K562 (cell line): ENCODE data around the gene CETN2. TPM values are rescaled to one million over a fixed set of nuclear protein-coding genes. Genes with fewer than 3 reads are reported as not detected.

Source experiments
- ATAC-seq: fragments of 200-7000 bp; cut with Tn5 transposase; 3 replicates; pipeline ENCODE4 v1.9.1; 2020; ENCODE audit warnings: moderate library complexity
- BruUV-seq: library from RNA; stranded (reverse); fragments of 400-500 nt; replicated peaks from 2 replicates; lab custom pipeline; 2021; lab: Mats Ljungman, UMichigan
- CTCF ChIA-PET: fragments of 300-600 bp; formaldehyde crosslinking; extraction: SDS; loops from one replicate; lab custom pipeline; 2021; ENCODE audit warnings: low intra/inter-chr PET ratio; lab: Yijun Ruan, JAX
- POLR2A ChIA-PET: fragments of 300-600, 350-650 bp; sonication (Branson Sonifier 250); formaldehyde crosslinking; extraction: SDS; loops from one replicate; lab custom pipeline; 2021; ENCODE audit warnings: antibody characterized with exemption, inconsistent platforms; lab: Yijun Ruan, JAX
- DNase-seq, 4 experiments: peaks; one replicate each; pipeline versions ENCODE4 v3.0.0 to v3.0.0-alpha.2; 2011 to 2018; ENCODE audit warnings: low spot score in 3 of 4, mixed read lengths in 3 of 4; ENCODE audit errors: extremely low read depth in 1 of 4
- FAIRE-seq: peaks from 2 replicates; lab custom pipeline; 2011; peaks lifted over from hg19 to GRCh38; lab: Jason Lieb, UNC
- H2AFZ ChIP-seq: 2 replicates; pipeline ENCODE4 v1.6.0; 2011; ENCODE audit warnings: low read depth, low read length, control low read depth, inconsistent platforms
- H3K27ac ChIP-seq: fragments of 200-600 bp; 3 replicates; pipeline ENCODE4 v1.8.0; 2011; ENCODE audit warnings: low read depth, mild to moderate bottlenecking, control low read depth, inconsistent platforms, low read length, moderate library complexity, mixed read lengths; ENCODE audit errors: extremely low read depth
- H3K27me3 ChIP-seq, 2 experiments: fragments of 300-600 bp in 1 of 2; 2 replicates in 1 of 2; 3 replicates in 1 of 2; pipeline versions ENCODE4 v1.6.0 to v1.8.0; 2011; ENCODE audit warnings: inconsistent platforms in 2 of 2, low read length in 2 of 2, mild to moderate bottlenecking in 1 of 2, mixed read lengths in 1 of 2, moderate library complexity in 1 of 2; ENCODE audit not compliant: control insufficient read depth in 2 of 2, insufficient read depth in 2 of 2
- H3K36me3 ChIP-seq: fragments of 300-600 bp; 3 replicates; pipeline ENCODE4 v1.8.0; 2011; ENCODE audit warnings: mild to moderate bottlenecking, low read length, inconsistent platforms; ENCODE audit not compliant: control insufficient read depth, insufficient read depth
- H3K4me1 ChIP-seq, 2 experiments: fragments of 200-600 bp in 1 of 2; replicated peaks in 1 of 2; 2 replicates in 1 of 2; 3 replicates in 1 of 2; pipeline versions ENCODE4 v1.5.1 to v1.8.0; 2011; ENCODE audit warnings: inconsistent platforms in 2 of 2, low read length in 2 of 2, mild to moderate bottlenecking in 1 of 2, mixed read lengths in 1 of 2, moderate library complexity in 1 of 2; ENCODE audit not compliant: control insufficient read depth in 2 of 2, insufficient read depth in 2 of 2
- H3K4me2 ChIP-seq: 2 replicates; pipeline ENCODE4 v1.6.1; 2011; ENCODE audit warnings: low read length, control low read depth, inconsistent platforms, mixed read lengths; ENCODE audit not compliant: insufficient read depth
- H3K4me3 ChIP-seq: fragments of 200-600 bp; sonication (generic), shearing (Covaris generic); 2 replicates; pipeline ENCODE4 v1.5.1; 2016; ENCODE audit warnings: control low read depth, inconsistent platforms
- H3K79me2 ChIP-seq: fragments of 200-600 bp; 3 replicates; pipeline ENCODE4 v1.8.0; 2011; ENCODE audit warnings: low read length, inconsistent platforms; ENCODE audit not compliant: control insufficient read depth, insufficient read depth
- H3K9ac ChIP-seq, 2 experiments: 2 replicates each; pipeline versions ENCODE4 v1.6.0 to v1.6.1; 2011; ENCODE audit warnings: low read depth in 2 of 2, low read length in 2 of 2, control low read depth in 1 of 2, inconsistent platforms in 1 of 2, mild to moderate bottlenecking in 1 of 2, mixed read lengths in 1 of 2; ENCODE audit not compliant: insufficient read depth in 1 of 2
- H3K9me1 ChIP-seq: one replicate; pipeline ENCODE4 v1.6.0; 2011; ENCODE audit warnings: inconsistent platforms, mild to moderate bottlenecking, low read length, moderate library complexity; ENCODE audit not compliant: control insufficient read depth, insufficient read depth
- H3K9me3 ChIP-seq: replicated peaks from 2 replicates; pipeline ENCODE4 v1.5.1; 2011; ENCODE audit warnings: low read depth, low read length, inconsistent platforms; ENCODE audit not compliant: control insufficient read depth, insufficient read depth
- H4K20me1 ChIP-seq: replicated peaks from 2 replicates; pipeline ENCODE4 v1.6.1; 2011; ENCODE audit warnings: low read length, inconsistent platforms, mixed read lengths; ENCODE audit not compliant: control insufficient read depth, insufficient read depth
- ARID1B ChIP-seq: fragments of 450-650 bp; IDR thresholded peaks from 2 replicates; pipeline ENCODE4 v1.6.1; 2016; ENCODE audit warnings: antibody characterized with exemption, mild to moderate bottlenecking, inconsistent platforms
- BRD9 ChIP-seq: fragments of 450-650 bp; IDR thresholded peaks from 2 replicates; pipeline ENCODE4 v1.6.1; 2018; ENCODE audit warnings: low read depth; ENCODE audit not compliant: partially characterized antibody
- CEBPZ ChIP-seq: fragments of 150-350 bp; IDR thresholded peaks from 2 replicates; pipeline ENCODE4 v1.6.1; 2014; ENCODE audit warnings: low read depth, mild to moderate bottlenecking, low read length, borderline replicate concordance
- CXXC5 ChIP-seq: fragments of 250-450 bp; sonication (Bioruptor Pico); IDR thresholded peaks from 2 replicates; pipeline ENCODE4 v1.8.0; 2022; ENCODE audit warnings: inconsistent platforms, mild to moderate bottlenecking, moderate library complexity
- NR0B1 ChIP-seq: fragments of 450-650 bp; IDR thresholded peaks from one replicate; pipeline ENCODE4 v1.6.1; 2018; ENCODE audit warnings: mild to moderate bottlenecking, moderate library complexity; ENCODE audit not compliant: partially characterized antibody
- RHOXF2B ChIP-seq: fragments of 250-450 bp; sonication (Bioruptor Pico); conservative IDR thresholded peaks from 2 replicates; pipeline ENCODE4 v1.5.1; 2021
- SMAD3 ChIP-seq: fragments of 450-650 bp; formaldehyde crosslinking; conservative IDR thresholded peaks from 2 replicates; pipeline ENCODE4 v1.4.0; 2020; ENCODE audit warnings: mild to moderate bottlenecking
- THAP12 ChIP-seq: fragments of 250-450 bp; sonication (Bioruptor Pico); IDR thresholded peaks from 2 replicates; pipeline ENCODE4 v1.9.0; 2021; ENCODE audit warnings: mild to moderate bottlenecking, inconsistent platforms
- ZNF184 ChIP-seq: sonication (generic); formaldehyde crosslinking; IDR thresholded peaks from 2 replicates; pipeline ENCODE4 v1.5.0; 2020; ENCODE audit warnings: missing genetic modification reagents
- WGBS: fragments of 100-300 bp; shearing (Covaris generic); methylation state at CpG from one replicate; pipeline ENCODE4 v1.1.6; 2016; ENCODE audit warnings: low coverage, mixed read lengths; ENCODE audit not compliant: insufficient coverage; ENCODE audit errors: missing lambda C conversion rate; 5-methylcytosine and 5-hydroxymethylcytosine counted together
- in situ Hi-C: fragments of 300-500 bp; cut with MboI; formaldehyde crosslinking; loops from 4 replicates; pipeline ENCODE4 v1.15.0; 2018; ENCODE audit warnings: inconsistent platforms, mixed read lengths
- intact Hi-C: fragments of 100-400 bp; cut with micrococcal nuclease; formaldehyde crosslinking; loops from 2 replicates; pipeline ENCODE4 v1.14.2; 2022
- polyA plus RNA-seq, 8 experiments: library from polyadenylated mRNA; depleted of rRNA in 4 of 8; stranded (reverse) in 5 of 8; unstranded in 3 of 8; fragments of >200 nt; fragmentation: Nextera tagmentation in 2 of 8; fragmentation: Illumina TruSeq in 1 of 8; extraction: Ambion mirVana in 2 of 8; extraction: Trizol in 1 of 8; gene quantifications; 2 replicates each; pipeline versions ENCODE4 v1.2.1 to v1.2.3, GENCODE V29; 2011 to 2014; ENCODE audit warnings: inconsistent platforms in 1 of 8, missing spikeins in 1 of 8
- total RNA-seq, 7 experiments: library from RNA; depleted of rRNA in 6 of 7; stranded (reverse); fragments of >200 nt in 6 of 7; fragmentation: Illumina TruSeq in 2 of 7; extraction: Trizol in 2 of 7; gene quantifications; 2 replicates each; pipeline versions ENCODE4 v1.2.1 to v1.2.3, GENCODE V29; 2011 to 2021; ENCODE audit warnings: low replicate concordance in 1 of 7

The CETN2 gene
- total and polyA plus RNA-seq, 9 of the 15 experiments (the other 6 are each of a cell fraction or from before 2014, with no cell fraction given), result 16.7 to 37.1 (median 27.6) TPM

GRCh38 chrX:152865232-152865920 is 34.8 kb upstream of the CETN2 start:
- ATAC-seq, result no peak
- TF ChIP-seq THAP12 (CRISPR knock-in tag) (no peak), ZNF184 (CRISPR knock-in tag) (no peak), SMAD3 (CRISPR knock-in tag) (no peak), BRD9 (no peak), CEBPZ (no peak), RHOXF2B (no peak), NR0B1 (no peak), ARID1B (no peak), CXXC5 (CRISPR knock-in tag) (no peak)

More at GRCh38 chrX:152865232-152865920, 34.8 kb upstream of the CETN2 start:
- no peak for FAIRE-seq
- no peak overlapping the region for H2AFZ ChIP-seq
- no TSS peak for BruUV-seq
- intact Hi-C loops (no loop called here), in situ Hi-C loops (no loop called here)
- H3K4me2 ChIP-seq, result no peak overlapping the region
- H3K4me3 ChIP-seq, result no peak overlapping the region
- CTCF ChIA-PET, result no interaction called here
- DNase-seq, result no peak
- H3K9me1 ChIP-seq, result no peaks in the 10 kb centered on the region
- H4K20me1 ChIP-seq, result no peaks in the 10 kb centered on the region
- WGBS, result 84% methylated on average over 17 of the region's 17 CpGs
- H3K4me1 ChIP-seq, result no peaks in the 10 kb centered on the region
- no peak overlapping the region for H3K27ac ChIP-seq
- no peaks in the 10 kb centered on the region for H3K79me2 ChIP-seq
- POLR2A ChIA-PET, result no interaction called here
- H3K9me3 ChIP-seq, result no peaks in the 10 kb centered on the region
- H3K27me3 ChIP-seq, result no peaks in the 10 kb centered on the region
- peaks cover 86% of the 10 kb centered on the region; the same call in 2 of the 3 replicates for H3K36me3 ChIP-seq
- H3K9ac ChIP-seq, result no peak overlapping the region
